ENCODE measurements around the gene ATP6V0B.

GRCh38 chr1:43938383-43938782, 36.4 kb upstream of the ATP6V0B start:
- TF ChIP-seq CTCF (IDR thresholded peaks at IDR 0.05) (no peak), POLR2A (IDR thresholded peaks at IDR 0.05) (no peak)

Data from heart left ventricle (tissue), 13 donors.